GM19099 (cell line): Measurements from ENCODE around the gene SOX4.

Source experiments
- POLR2A ChIP-seq: IDR thresholded peaks from 3 replicates; pipeline ENCODE4 v1.6.1; 2011; ENCODE audit warnings: low read depth; ENCODE audit not compliant: insufficient read length; ENCODE audit errors: extremely low read depth

Gene SOX4

GRCh38 chr6:21589352-21590345 is 3.9 kb upstream of the SOX4 start:
- no peak for TF ChIP-seq POLR2A

- no peak for TF ChIP-seq POLR2A
Measured at GRCh38 chr6:21590346-21590745, 3.2 kb upstream of the SOX4 start.

- no peak for TF ChIP-seq POLR2A
Measured at GRCh38 chr6:21591446-21591845, 2.1 kb upstream of the SOX4 start.

GRCh38 chr6:21592953-21593352 is 598 bp upstream of the SOX4 start:
- no peak for TF ChIP-seq POLR2A

- TF ChIP-seq POLR2A = no peak
Measured at GRCh38 chr6:21593927-21594415, 420 bp downstream of the SOX4 start.

- TF ChIP-seq POLR2A = peak; percentile 8
Measured at GRCh38 chr6:21594416-21595281, 1.1 kb downstream of the SOX4 start.

GRCh38 chr6:21595285-21596144 is 2.0 kb downstream of the SOX4 start:
- TF ChIP-seq POLR2A = no peak

GRCh38 chr6:21596145-21596948 is 2.8 kb downstream of the SOX4 start:
- peak; percentile 48 for TF ChIP-seq POLR2A

GRCh38 chr6:21596949-21597682 is 3.6 kb downstream of the SOX4 start:
- no peak for TF ChIP-seq POLR2A

GRCh38 chr6:21597801-21598673 is 4.5 kb downstream of the SOX4 start:
- no peak for TF ChIP-seq POLR2A

GRCh38 chr6:21598674-21599023 is 5.1 kb downstream of the SOX4 start:
- TF ChIP-seq POLR2A = no peak

- TF ChIP-seq POLR2A = no peak
Measured at GRCh38 chr6:21599051-21599696, 5.6 kb downstream of the SOX4 start.

- TF ChIP-seq POLR2A = no peak
Measured at GRCh38 chr6:21601339-21601923, 7.9 kb downstream of the SOX4 start.
